HepG2 (cell line): ENCODE data around the gene PGPEP1. TPM values are rescaled to one million over a fixed set of nuclear protein-coding genes. Genes with fewer than 3 reads are reported as not detected.

ENCODE experiments used
- CBX5 ChIP-seq: sonication (generic); formaldehyde crosslinking; IDR thresholded peaks from 2 replicates; pipeline ENCODE4 v1.4.0; 2020; ENCODE audit warnings: missing genetic modification reagents, borderline replicate concordance
- FOXA3 ChIP-seq: IDR thresholded peaks from 2 replicates; pipeline ENCODE4 v1.6.1; 2016; ENCODE audit warnings: missing genetic modification reagents, missing compliant biosample characterization
- HIVEP1 ChIP-seq: sonication (generic); formaldehyde crosslinking; IDR thresholded peaks from 2 replicates; pipeline ENCODE4 v1.4.0; 2020; ENCODE audit warnings: mild to moderate bottlenecking, missing genetic modification reagents
- ISL2 ChIP-seq: sonication (generic); formaldehyde crosslinking; IDR thresholded peaks from 2 replicates; pipeline ENCODE4 v1.5.0; 2020; ENCODE audit warnings: missing genetic modification reagents
- KLF9 ChIP-seq: IDR thresholded peaks from 2 replicates; pipeline ENCODE4 v1.6.1; 2016; ENCODE audit warnings: low read depth
- MAFF ChIP-seq: IDR thresholded peaks from 2 replicates; pipeline ENCODE4 v1.6.1; 2011; ENCODE audit warnings: low read depth, low read length, improper control_type of control experiment
- RXRA ChIP-seq: sonication (generic); formaldehyde crosslinking; IDR thresholded peaks from 2 replicates; pipeline ENCODE4 v1.5.1; 2020; ENCODE audit warnings: missing genetic modification reagents
- SATB2 ChIP-seq: sonication (generic); formaldehyde crosslinking; IDR thresholded peaks from 2 replicates; pipeline ENCODE4 v1.5.0; 2020; ENCODE audit warnings: missing genetic modification reagents
- TARDBP ChIP-seq: sonication (generic); formaldehyde crosslinking; IDR thresholded peaks from 2 replicates; pipeline ENCODE4 v1.8.0; 2022; ENCODE audit warnings: mild to moderate bottlenecking, missing genetic modification reagents
- YEATS2 ChIP-seq: sonication (generic); formaldehyde crosslinking; IDR thresholded peaks from 2 replicates; pipeline ENCODE4 v1.4.0; 2020; ENCODE audit warnings: missing genetic modification reagents, borderline replicate concordance
- ZKSCAN8 ChIP-seq: IDR thresholded peaks from 2 replicates; pipeline ENCODE4 v1.6.1; 2016; ENCODE audit warnings: borderline replicate concordance, missing genetic modification reagents, missing compliant biosample characterization
- ZNF207 ChIP-seq: fragments of 450-650 bp; IDR thresholded peaks from 2 replicates; pipeline ENCODE4 v1.6.1; 2016; ENCODE audit warnings: antibody characterized with exemption, borderline replicate concordance
- ZNF337 ChIP-seq: sonication (generic); formaldehyde crosslinking; IDR thresholded peaks from 2 replicates; pipeline ENCODE4 v1.5.1; 2020; ENCODE audit warnings: missing genetic modification reagents, low read depth, mild to moderate bottlenecking, borderline replicate concordance
- ZNF451 ChIP-seq: sonication (generic); formaldehyde crosslinking; IDR thresholded peaks from 2 replicates; pipeline ENCODE4 v1.5.0; 2020; ENCODE audit warnings: mild to moderate bottlenecking, missing genetic modification reagents
- ZNF607 ChIP-seq: sonication (generic); formaldehyde crosslinking; IDR thresholded peaks from 2 replicates; pipeline ENCODE4 v1.5.1; 2020; ENCODE audit warnings: missing genetic modification reagents, mild to moderate bottlenecking, borderline replicate concordance
- ZNF75D ChIP-seq: sonication (generic); formaldehyde crosslinking; IDR thresholded peaks from 2 replicates; pipeline ENCODE4 v1.8.1; 2023; ENCODE audit warnings: missing genetic modification reagents, mild to moderate bottlenecking, borderline replicate concordance
- ZNF761 ChIP-seq: sonication (generic); formaldehyde crosslinking; conservative IDR thresholded peaks from 2 replicates; pipeline ENCODE4 v1.4.0; 2020; ENCODE audit warnings: mild to moderate bottlenecking, missing genetic modification reagents
- polyA plus RNA-seq, 8 experiments: library from polyadenylated mRNA; depleted of rRNA in 3 of 8; stranded (reverse) in 7 of 8; unstranded in 1 of 8; fragments of >200 nt; fragmentation: Illumina TruSeq in 4 of 8; extraction: Trizol in 4 of 8; gene quantifications; 2 replicates each; pipeline versions ENCODE4 v1.2.1 to v1.2.3, GENCODE V29; 2011 to 2016; ENCODE audit warnings: low read depth in 4 of 8, missing spikeins in 1 of 8, mixed read lengths in 1 of 8; ENCODE audit not compliant: insufficient read depth in 1 of 8
- total RNA-seq, 5 experiments: library from RNA; depleted of rRNA; stranded (reverse); fragments of >200 nt; fragmentation: Illumina TruSeq; extraction: Trizol; gene quantifications; 2 replicates each; pipeline ENCODE4 v1.2.3, GENCODE V29; 2016; ENCODE audit warnings: low read depth in 1 of 5
- TF ChIP-seq, protein P1 (sequence below): sonication (generic); formaldehyde crosslinking; conservative IDR thresholded peaks from 2 replicates; pipeline ENCODE4 v1.8.1; 2023; ENCODE audit warnings: missing genetic modification reagents
- TF ChIP-seq, protein P2 (sequence below): sonication (generic); formaldehyde crosslinking; IDR thresholded peaks from 2 replicates; pipeline ENCODE4 v1.4.0; 2020; ENCODE audit warnings: low read depth, mild to moderate bottlenecking, missing genetic modification reagents
- TF ChIP-seq, protein P3 (sequence below): sonication (generic); formaldehyde crosslinking; IDR thresholded peaks from 2 replicates; pipeline ENCODE4 v1.9.0; 2021; ENCODE audit warnings: missing genetic modification reagents, borderline replicate concordance
- TF ChIP-seq, protein P4 (sequence below): sonication (generic); formaldehyde crosslinking; conservative IDR thresholded peaks from 2 replicates; pipeline ENCODE4 v1.4.0; 2020; ENCODE audit warnings: mild to moderate bottlenecking, missing genetic modification reagents, moderate library complexity

The PGPEP1 gene
- total and polyA plus RNA-seq, 2 of the 13 experiments (the other 11 are each of a cell fraction or from before 2014, with no cell fraction given), result 53.1 to 56.6 TPM

DNA sequence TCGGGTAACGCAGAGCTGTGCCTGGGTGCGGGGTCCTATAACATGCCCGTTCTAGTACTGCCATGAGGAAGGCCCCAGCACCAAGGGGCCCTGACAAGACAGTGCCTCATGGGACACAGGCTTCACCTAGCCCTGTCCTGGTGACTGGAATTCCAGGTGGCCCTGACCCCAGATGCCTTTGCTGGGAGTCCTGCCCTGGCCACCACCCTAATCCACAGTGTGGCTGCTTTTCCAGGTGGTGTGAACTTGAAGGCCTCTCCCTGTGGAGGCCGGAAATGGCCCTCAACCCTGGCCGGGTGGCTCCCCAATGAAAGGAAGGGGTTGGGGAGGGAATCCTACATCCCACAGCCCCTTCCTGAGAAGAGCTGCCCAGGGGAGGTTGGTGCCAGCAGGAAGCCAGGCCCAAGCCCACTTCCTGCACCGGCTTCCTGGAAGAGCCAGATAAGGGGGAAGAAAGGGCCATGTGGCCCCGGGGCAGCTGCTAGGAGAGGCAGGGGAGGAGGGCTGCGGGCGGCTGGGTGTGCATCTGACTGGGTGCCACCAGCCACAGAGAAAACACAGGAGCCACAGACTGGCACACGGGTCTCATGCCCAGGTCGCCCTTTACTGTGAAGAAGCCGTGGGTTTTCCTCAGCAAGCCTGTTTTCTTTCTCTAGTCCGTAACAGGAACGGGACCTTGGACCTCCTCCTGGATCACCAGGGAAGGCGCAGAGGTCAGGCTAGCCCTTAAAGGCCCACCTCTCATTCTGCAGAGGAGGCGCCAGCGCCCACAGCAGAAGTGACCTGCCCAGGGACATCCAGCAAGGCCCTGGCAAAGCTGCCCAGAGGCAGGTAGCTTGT lies 22.2 kb upstream of the PGPEP1 start (continued):
- TF ChIP-seq, protein P1, sequence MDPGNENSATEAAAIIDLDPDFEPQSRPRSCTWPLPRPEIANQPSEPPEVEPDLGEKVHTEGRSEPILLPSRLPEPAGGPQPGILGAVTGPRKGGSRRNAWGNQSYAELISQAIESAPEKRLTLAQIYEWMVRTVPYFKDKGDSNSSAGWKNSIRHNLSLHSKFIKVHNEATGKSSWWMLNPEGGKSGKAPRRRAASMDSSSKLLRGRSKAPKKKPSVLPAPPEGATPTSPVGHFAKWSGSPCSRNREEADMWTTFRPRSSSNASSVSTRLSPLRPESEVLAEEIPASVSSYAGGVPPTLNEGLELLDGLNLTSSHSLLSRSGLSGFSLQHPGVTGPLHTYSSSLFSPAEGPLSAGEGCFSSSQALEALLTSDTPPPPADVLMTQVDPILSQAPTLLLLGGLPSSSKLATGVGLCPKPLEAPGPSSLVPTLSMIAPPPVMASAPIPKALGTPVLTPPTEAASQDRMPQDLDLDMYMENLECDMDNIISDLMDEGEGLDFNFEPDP (CRISPR knock-in tag), result no peak
- TF ChIP-seq FOXA3 (CRISPR knock-in tag), result peak; percentile 8; the same call in 1 of the 2 replicates
- no peak for TF ChIP-seq ZNF75D
- peak; percentile 97 for TF ChIP-seq RXRA (CRISPR knock-in tag)
- TF ChIP-seq ZNF207, result no peak
- TF ChIP-seq TARDBP, result 0 out of 2 replicates have a peak, but pooled peaks have one; percentile 17
- TF ChIP-seq ZNF761 (CRISPR knock-in tag), result peak; percentile 61; the same call in 1 of the 2 replicates
- TF ChIP-seq, protein P2, sequence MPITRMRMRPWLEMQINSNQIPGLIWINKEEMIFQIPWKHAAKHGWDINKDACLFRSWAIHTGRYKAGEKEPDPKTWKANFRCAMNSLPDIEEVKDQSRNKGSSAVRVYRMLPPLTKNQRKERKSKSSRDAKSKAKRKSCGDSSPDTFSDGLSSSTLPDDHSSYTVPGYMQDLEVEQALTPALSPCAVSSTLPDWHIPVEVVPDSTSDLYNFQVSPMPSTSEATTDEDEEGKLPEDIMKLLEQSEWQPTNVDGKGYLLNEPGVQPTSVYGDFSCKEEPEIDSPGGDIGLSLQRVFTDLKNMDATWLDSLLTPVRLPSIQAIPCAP, result no peak
- TF ChIP-seq SATB2 (CRISPR knock-in tag), result no peak
- TF ChIP-seq ZNF607, result no peak
- no peak for TF ChIP-seq ZNF337 (CRISPR knock-in tag)
- TF ChIP-seq, protein P3, sequence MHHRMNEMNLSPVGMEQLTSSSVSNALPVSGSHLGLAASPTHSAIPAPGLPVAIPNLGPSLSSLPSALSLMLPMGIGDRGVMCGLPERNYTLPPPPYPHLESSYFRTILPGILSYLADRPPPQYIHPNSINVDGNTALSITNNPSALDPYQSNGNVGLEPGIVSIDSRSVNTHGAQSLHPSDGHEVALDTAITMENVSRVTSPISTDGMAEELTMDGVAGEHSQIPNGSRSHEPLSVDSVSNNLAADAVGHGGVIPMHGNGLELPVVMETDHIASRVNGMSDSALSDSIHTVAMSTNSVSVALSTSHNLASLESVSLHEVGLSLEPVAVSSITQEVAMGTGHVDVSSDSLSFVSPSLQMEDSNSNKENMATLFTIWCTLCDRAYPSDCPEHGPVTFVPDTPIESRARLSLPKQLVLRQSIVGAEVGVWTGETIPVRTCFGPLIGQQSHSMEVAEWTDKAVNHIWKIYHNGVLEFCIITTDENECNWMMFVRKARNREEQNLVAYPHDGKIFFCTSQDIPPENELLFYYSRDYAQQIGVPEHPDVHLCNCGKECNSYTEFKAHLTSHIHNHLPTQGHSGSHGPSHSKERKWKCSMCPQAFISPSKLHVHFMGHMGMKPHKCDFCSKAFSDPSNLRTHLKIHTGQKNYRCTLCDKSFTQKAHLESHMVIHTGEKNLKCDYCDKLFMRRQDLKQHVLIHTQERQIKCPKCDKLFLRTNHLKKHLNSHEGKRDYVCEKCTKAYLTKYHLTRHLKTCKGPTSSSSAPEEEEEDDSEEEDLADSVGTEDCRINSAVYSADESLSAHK (CRISPR knock-in tag), result no peak
- TF ChIP-seq YEATS2 (CRISPR knock-in tag), result peak; percentile 23; the same call in 1 of the 2 replicates
- peak; percentile 35; the same call in 1 of the 2 replicates for TF ChIP-seq ZKSCAN8 (CRISPR knock-in tag)
- TF ChIP-seq ZNF451 (CRISPR knock-in tag), result no peak
- 0 out of 2 replicates have a peak, but pooled peaks have one; percentile 31 for TF ChIP-seq KLF9 (CRISPR knock-in tag)
- TF ChIP-seq ISL2, result peak; percentile 49; the same call in 1 of the 2 replicates
- TF ChIP-seq CBX5 (CRISPR knock-in tag), result peak; percentile 18; the same call in 1 of the 2 replicates
- TF ChIP-seq, protein P4, sequence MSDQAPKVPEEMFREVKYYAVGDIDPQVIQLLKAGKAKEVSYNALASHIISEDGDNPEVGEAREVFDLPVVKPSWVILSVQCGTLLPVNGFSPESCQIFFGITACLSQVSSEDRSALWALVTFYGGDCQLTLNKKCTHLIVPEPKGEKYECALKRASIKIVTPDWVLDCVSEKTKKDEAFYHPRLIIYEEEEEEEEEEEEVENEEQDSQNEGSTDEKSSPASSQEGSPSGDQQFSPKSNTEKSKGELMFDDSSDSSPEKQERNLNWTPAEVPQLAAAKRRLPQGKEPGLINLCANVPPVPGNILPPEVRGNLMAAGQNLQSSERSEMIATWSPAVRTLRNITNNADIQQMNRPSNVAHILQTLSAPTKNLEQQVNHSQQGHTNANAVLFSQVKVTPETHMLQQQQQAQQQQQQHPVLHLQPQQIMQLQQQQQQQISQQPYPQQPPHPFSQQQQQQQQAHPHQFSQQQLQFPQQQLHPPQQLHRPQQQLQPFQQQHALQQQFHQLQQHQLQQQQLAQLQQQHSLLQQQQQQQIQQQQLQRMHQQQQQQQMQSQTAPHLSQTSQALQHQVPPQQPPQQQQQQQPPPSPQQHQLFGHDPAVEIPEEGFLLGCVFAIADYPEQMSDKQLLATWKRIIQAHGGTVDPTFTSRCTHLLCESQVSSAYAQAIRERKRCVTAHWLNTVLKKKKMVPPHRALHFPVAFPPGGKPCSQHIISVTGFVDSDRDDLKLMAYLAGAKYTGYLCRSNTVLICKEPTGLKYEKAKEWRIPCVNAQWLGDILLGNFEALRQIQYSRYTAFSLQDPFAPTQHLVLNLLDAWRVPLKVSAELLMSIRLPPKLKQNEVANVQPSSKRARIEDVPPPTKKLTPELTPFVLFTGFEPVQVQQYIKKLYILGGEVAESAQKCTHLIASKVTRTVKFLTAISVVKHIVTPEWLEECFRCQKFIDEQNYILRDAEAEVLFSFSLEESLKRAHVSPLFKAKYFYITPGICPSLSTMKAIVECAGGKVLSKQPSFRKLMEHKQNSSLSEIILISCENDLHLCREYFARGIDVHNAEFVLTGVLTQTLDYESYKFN (CRISPR knock-in tag), result peak; percentile 72
- TF ChIP-seq HIVEP1, result peak; percentile 62
- no peak for TF ChIP-seq MAFF
